GM18870 (cell line): ENCODE results near the gene IGBP1.
A peak's percentile ranks its signal among the peaks of the same experiment; 100 is the strongest.
"Not testable (repeated sequence)": the region's sequence is repeated elsewhere in the genome, so short reads cannot be mapped to it uniquely, and the experiment has no call there.

Experiments
- ATAC-seq: cut with Tn5 transposase; IDR thresholded peaks from one replicate; pipeline ENCODE4 v1.9.1; 2021; ENCODE audit warnings: moderate library complexity; ENCODE audit not compliant: unreplicated experiment

IGBP1 gene

DNA sequence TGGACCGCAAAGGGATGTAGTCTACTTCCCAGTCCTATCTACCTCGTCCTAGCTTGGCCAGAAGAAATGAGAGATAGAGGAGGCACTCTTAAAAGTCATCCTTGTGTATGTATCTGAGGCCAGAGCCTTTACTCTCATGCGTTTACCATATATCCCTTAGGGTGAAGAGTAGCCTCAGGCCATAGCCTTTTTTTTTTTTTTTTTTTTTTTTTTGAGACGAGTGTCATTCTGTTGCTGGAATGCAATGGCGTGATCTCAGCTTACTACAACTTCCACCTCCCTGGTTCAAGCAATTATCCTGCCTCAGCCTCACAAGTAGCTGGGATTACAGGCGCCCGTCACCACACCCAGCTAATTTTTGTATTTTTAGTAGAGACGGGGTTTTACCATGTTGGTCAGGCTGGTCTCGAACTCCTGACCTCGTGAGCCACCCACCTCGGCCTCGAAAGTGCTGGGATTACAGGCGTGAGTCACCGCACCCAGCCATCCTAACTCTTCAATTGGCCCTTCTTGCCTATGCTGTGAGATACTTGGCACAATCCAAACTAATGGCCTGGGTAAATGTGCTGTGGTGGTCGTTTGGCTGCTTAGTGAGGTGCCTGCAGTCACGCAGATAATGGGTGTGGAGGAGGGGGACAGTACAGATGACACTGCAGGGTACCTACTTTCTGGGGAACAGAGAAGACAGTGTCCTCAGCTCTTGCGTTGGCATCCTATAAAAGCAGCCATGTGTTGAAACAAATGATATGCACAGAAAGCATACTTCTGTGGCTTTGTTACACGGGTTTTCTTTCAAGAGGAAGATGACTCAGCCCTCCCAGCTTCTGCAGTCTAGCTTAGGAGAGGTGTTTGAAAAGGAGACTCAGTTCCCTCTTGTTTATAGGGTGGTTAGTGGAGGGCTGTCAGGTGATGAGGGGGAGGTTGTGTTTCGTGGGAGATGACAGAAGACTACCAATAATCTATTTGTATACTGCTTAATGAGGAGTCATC is 33.6 kb downstream of the IGBP1 start:
- no peak for ATAC-seq

DNA sequence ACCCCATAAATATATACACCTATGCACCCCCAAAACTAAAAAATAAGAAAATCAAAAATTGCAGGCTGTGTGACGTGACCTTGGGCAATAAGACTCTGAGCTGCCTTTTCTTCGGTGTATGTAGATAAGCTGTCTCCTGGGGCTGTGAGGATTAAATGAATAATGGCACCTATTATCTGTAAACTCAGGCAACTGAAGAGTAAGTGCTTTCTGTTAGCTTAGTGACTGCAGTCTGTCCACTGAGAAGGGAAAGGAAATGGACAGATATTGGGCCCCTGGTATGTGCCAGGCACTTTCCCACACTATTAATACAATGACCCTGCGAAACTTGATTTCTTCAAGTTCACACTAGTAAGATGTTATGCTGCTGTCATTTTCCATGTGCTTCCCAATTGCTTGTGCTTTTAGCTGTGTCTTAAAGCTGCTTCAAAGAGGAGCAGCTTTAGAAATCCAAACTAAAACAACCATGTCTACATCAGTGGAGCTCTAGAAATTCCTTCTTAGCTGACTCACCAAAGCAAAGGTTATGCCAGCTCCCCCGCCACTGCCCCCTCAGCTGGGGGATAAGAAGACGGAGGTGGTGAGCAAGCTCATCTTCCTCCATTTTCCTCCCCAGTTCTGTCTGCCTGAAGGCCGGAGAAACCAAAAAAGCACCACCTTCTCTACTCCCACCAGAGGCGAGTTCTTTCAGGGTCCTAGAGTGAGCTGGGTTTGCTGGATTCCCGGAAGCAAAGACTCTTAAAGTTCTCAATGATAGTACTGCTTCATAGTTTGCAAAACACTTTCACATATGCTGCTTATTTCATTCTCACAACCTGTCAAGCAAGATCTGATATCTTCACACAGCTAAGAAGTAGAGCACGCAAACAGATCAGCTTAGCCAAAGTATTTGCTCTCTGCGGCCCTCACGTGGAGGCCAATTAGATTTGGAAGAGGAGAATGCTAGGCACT is 35.3 kb downstream of the IGBP1 start:
- no peak for ATAC-seq

DNA sequence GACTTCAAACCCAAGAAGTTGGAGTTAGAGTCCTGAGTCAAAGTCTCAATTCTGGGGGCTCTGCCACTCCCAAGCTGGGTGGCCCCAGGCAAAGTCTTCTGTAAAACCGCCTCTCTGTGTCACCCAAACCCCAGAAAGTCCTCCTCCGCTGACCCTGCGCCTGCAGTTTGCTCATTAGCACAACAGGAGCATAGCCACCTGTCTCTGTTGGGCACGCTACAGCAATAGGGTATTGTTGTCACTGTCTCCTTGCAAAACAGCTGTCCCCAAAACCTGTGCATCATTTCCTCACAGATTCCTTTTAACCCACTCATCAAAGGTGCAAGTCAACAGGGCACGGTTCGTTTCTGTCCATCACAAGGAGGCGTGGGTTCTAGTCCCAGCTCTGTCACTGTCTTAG is 36.0 kb downstream of the IGBP1 start:
- no peak for ATAC-seq

DNA sequence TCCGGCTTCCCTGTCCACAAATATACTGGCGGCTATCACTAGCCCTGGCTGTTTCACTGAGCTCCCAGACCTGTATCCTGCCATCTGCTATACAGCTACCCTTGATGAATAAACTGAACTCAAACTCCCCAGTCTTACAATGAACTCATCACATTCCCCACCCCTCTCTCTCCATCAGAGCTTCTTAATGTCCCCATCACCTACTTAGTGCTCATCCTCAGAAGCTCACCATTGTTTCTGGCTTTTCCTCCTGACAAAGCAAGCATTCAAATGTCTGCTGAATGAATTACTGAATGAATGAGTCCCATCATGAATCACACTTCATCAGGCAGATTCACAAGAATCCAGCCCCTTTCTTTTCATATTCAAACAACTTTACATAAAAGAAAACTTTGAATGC is 38.4 kb downstream of the IGBP1 start:
- no peak for ATAC-seq

DNA sequence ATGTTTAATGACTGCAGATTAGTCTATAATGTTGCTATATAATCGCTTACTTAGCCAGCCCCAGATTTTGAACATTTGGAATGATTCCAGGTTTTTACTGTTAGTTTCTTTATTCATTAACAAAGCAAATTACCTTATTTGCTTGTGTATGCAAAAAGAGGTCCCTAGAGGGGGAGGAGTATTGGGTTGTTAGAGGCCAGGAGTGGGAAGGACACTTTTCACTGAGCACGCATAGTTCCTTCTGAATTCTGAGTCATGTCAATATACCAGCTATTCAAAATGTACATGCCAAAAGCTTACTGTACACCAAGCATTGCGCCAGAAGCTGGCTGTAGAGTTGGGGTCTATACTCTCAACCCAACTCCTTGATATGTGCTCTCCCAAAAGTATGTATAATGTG is 39.0 kb downstream of the IGBP1 start:
- ATAC-seq: no peak

DNA sequence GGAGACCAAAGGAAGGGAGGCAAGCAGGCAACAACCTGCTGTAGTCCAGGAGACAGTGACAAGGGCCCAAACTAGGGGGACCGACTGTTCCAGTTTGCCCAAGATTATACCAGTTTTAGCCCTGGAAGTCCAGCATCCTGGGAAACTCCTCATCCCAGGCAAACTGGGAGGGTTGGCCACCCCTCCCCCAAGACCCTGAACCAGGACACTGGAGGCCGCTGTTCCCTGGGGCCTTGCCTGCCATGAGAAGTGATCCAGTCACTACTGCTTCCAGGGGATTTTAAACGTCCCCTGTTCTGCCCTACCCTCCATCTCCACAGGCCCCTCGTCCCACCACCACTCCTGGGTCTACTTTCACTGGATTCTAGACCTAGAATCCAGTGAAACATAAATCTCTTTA is 39.7 kb downstream of the IGBP1 start:
- no peak for ATAC-seq

DNA sequence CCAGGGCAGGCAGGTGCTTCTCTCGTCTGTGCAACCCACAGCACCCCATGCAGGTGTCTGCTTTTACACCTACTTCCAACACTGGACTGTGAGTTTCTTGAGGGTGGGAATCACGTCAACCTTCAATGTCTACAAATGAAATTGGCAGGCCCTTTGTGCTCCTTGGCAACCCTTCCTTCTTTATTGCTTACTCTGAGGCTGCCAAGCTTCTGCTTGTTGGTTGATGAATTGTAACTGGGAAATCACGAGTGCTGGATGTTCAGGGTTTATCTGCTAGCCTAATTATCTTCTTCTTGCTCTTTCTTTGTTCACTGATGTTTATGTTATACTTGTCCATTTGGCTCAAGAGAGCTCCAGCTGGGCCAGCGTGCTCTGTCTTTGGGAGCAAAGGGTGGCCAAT is 41.5 kb downstream of the IGBP1 start:
- ATAC-seq: no peak

DNA sequence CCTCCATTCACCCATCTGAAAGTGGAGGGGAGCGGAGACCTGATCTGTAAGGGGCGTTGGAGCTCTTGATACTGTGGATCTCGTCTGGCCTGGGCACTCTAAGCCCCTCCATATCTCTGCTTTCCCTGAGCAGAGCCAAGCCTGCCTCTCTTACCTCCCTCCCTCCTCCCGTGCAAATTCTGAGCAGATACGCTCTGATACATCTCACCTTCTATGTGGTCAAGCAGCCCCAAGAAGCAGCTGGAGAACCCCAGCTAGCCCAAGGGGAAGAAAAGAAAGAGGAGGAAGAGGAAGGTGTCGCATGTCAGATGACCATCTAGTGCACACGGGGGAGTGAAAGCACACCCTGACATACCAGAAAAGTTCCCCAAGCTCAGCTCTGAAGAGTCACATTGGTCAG is 42.1 kb downstream of the IGBP1 start:
- no peak for ATAC-seq

DNA sequence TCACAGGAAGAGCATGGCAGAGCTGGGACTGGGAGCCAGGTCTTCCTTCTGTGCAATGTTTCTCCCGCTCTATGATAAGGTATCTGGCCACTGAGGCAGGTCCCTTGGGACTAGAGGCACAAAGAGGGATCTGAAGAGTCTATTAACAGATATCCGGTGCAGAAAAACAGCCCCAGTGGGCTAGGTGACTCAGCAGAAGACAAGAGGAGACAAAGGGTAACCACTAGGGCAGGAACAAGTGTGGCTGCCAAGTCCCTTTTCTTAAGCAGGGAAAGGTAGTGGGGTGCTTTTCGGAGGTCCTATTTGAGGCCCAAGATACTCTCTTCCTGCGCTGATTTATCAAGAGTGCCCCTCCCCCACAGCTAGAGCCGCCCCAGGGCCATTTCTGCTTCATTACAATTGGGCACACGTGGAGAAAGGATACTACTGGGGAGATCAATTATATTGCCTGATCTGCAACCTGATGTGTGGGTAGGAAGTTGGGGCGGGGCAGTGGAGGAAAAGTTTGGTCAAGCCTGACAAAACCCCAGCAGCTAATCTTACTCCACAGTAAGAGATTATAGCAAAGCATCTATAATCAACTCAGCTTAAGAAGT is 43.8 kb downstream of the IGBP1 start, which contains the start of gene DGAT2L6:
Gene DGAT2L6, plus strand, starts transcription at position 546 of the 596 bp plus-strand sequence. CDS start 100 bp downstream, outside the sequence.
- peak; percentile 51 for ATAC-seq

DNA sequence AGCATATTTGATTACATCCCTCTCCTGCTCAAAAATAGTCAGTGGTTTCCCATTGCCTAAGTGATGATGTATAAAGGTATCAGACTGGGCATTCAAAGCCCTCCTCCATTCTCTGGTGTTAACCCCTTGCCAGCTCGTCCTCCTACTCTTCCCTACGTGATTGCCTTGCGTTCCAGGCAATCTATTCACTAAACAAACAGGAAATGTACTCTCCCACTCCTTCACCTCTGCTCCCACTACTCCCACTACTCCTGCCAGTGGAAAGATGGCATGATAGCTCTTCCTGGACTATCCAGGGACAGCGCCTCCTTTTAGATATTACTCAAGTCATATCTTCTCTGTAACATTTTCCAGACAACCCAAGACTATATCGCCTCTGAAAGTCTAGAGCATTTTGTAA is 49.8 kb downstream of the IGBP1 start:
- ATAC-seq: no peak

DNA sequence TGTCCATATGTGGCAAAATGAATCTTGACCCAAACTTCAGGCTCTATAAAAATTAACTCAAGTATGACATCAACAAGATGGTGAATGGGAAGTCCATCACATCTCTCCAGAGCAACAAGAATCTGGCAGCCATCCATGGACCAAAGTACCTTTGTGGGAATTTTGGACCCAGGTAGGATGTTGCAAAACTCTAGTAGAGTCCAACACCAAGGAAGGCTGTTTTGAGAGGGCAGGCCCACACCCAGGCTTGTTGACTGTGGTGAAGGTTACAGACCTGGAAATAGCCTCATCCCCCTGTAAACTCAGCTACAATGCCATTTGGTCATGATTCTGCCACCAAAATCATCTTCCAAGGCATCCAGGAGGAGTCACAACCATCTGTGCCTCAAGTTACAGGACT is 57.0 kb downstream of the IGBP1 start:
- ATAC-seq: no peak

DNA sequence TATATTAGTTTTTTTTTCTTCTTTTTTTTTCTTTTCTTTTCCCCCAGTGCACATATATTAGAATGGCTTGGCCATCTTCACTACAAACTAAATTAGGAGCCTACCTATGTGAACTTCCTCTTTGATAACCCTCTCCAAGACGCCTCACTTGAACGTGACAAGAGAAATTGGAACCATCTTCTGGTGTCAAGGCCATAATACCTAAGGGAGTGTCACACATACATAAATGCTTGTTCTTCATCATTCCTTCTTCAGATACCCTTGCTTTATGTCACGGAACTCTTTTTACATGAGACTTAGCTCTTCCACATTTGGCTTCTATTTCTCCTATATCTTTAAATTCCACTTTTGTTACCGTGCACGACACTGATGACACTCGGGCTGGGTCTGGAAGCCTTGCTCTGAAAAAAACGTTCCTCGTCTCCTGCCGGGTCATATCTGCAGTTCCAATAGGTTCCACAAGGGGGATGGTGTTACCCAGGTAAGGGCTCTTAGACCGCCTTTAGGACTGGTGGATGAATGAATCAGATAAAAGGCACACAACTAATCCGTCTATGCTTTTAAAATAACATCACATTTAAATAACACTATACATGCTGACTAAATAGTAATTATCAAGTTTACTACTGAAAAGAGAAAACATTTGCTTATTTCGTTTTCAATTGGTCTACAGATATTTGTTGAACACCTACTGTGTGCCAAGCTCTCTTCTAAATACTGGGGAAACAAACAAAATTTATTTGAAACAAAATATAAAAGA is 63.9 kb downstream of the IGBP1 start:
- peak; percentile 83 for ATAC-seq

DNA sequence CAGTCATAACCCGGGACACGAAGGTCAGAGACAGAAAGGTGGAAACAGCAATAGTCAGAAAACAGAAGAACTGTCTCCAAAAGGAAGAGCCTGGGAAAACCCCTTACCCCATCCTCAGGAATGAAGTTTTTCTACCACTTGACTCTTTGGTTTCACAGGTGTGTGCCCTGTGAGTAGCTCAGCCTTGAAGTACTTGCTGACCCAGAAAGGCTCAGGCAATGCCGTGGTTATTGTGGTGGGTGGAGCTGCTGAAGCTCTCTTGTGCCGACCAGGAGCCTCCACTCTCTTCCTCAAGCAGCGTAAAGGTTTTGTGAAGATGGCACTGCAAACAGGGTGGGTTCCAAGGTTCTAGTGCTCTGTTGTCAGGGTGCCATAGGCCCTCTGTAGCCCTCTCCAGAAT is 68.5 kb downstream of the IGBP1 start:
- ATAC-seq: no peak

DNA sequence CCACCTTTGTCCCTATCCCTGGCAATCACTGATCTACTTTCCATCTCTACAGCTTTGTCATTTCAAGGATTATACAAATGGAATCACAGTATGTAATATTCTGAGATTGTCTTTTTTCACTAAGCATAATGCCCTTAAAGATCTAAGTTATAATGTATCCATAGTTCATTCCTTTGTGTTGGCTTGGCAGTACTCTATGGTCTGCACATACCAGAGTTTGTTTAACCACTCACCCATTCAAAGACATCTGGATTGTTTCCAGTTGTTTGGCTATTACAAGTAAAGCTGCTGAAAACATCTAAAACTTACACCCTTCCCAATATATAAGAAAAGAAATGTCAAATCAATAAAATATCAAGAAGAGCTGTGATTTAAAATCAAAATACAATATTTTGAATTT is 75.2 kb downstream of the IGBP1 start:
- ATAC-seq: no peak

DNA sequence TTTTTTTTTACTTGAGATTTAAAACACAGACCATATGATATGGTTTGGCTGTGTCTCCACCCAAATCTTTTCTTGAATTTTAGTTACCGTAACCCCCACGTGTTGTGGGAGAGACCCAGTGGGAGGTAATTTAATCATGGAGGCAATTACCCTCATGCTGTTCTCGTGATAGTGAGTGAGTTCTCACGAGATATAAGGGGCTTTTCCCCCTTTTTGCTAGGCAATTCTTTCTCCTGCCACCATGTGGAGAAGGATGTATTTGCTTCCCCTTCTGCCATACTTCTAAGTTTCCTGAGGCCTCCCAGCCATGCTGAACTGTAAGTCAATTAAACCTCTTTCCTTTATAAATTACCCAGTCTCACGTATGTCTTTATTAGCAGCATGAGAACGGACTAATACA is 76.3 kb downstream of the IGBP1 start:
- ATAC-seq: not testable (repeated sequence)
